ES-I3 (cell line): ENCODE results near the gene RNF13.
"Not testable (repeated sequence)": the region's sequence is repeated elsewhere in the genome, so short reads cannot be mapped to it uniquely, and the experiment has no call there.

Source experiments
- H3K36me3 ChIP-seq: 2 replicates; pipeline ENCODE4 v1.6.1; 2013; ENCODE audit warnings: mild to moderate bottlenecking, low read length, control low read depth, moderate library complexity; ENCODE audit not compliant: insufficient read depth
- H3K4me1 ChIP-seq: 2 replicates; pipeline ENCODE4 v1.6.1; 2013; ENCODE audit warnings: mild to moderate bottlenecking, control low read depth, low read length; ENCODE audit not compliant: insufficient read depth
- H3K9ac ChIP-seq: 2 replicates; pipeline ENCODE4 v1.6.1; 2013; ENCODE audit warnings: low read depth, mild to moderate bottlenecking, low read length, moderate library complexity
- H3K9me3 ChIP-seq: 2 replicates; pipeline ENCODE4 v1.6.1; 2013; ENCODE audit warnings: mild to moderate bottlenecking, low read length, moderate library complexity; ENCODE audit not compliant: control insufficient read depth, insufficient read depth

Gene RNF13

DNA sequence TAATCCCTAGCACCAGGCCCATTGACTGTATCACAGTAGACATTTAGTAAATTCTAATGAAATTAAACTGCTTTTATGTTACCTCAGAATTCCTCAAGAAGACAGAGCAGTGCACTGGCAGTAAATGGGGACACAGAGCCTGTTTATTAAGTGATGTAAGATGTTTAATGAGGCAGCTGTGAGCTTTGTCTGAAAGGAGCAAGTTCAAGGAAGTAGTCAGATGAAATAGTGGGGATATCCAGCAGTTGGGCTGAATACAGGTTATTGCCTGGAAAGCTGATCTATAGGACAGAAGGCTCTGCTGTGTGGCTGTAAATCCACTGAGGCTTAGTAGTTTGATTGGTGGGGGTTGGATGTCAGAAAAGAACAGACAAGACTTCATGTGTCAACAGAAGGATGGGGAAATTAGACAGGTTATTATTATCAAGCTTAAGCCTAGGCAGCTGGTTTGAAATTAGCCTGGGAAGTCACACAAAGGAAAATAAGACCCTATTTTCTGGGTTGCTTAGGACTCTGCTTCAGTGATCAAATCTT, 95.5 kb downstream of the RNF13 start:
- Histone ChIP-seq H3K9me3 (no peaks in the 10 kb centered on the region), H3K9ac (no peak overlapping the region), H3K36me3 (no peaks in the 10 kb centered on the region), H3K4me1 (no peaks in the 10 kb centered on the region)

DNA sequence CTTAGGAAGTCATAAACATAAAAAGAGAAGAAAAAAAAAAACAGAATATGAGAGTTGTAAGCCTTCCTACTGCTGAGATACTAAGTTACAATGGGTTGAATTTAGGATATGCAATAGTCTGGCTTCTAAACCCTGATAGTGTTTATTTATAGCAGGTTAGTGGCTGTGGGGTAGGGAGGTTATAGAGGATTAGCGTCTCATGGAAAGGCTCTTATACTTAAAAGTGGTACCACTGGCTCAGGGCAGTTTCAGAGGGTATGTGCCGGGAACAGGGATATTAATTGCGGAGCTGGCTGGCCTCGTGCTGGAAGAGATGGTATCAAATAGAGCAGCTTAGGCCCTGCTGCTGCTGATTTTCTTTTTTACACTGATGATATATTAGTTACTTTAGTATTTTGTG, 96.9 kb downstream of the RNF13 start:
- no peaks in the 10 kb centered on the region for H3K4me1 ChIP-seq
- no peak overlapping the region for H3K9ac ChIP-seq
- H3K36me3 ChIP-seq: no peaks in the 10 kb centered on the region
- H3K9me3 ChIP-seq: no peaks in the 10 kb centered on the region

DNA sequence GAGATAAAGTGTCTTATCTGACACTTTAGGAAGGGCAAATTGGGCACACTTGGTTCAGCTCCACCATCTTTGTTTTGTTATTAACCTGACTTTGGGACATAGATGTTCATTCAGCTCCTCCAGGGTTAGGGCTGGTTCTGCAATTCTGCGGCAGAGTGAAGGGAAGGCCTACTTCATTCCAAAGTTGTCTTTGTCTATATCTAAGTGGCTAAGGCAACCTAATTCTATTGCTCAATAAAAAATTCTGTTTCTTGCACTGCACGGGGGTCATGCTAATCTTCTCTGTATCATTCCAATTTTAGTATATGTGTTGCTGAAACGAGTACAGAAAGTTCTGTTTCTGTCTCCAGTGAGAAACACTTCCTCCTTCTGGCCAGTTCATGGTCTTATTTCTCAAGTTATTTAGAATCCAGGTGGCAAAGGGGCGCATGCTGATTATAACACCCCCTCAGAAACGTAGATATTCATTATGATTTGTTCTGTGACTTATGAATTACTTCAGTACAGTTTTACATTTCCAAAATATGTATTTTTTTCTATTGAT, 104.2 kb downstream of the RNF13 start:
- Histone ChIP-seq H3K9ac (no peak overlapping the region), H3K36me3 (no peaks in the 10 kb centered on the region), H3K4me1 (no peaks in the 10 kb centered on the region), H3K9me3 (no peaks in the 10 kb centered on the region)

DNA sequence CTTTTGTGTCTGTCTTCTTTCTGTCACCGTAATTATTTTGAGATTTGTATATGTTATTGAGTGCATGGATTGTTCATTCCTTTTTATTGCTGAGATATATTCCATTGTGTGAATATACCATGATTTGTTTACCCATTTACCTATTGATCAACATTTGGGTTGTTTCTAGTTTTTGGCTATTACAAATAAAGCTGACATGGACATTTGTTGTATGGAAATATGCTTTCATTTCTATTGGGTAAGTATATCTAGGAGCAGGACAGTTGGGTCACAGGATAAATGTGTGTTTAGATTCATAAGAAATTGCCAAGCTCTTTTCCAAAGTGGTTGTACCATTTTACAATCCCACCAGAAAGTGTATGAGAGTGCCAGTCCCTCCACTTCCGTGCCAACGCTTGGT, 106.5 kb downstream of the RNF13 start:
- H3K4me1 ChIP-seq: no peaks in the 10 kb centered on the region
- no peaks in the 10 kb centered on the region for H3K9me3 ChIP-seq
- no peak overlapping the region for H3K9ac ChIP-seq
- peaks cover 2% of the 10 kb centered on the region; the same call in 1 of the 2 replicates for H3K36me3 ChIP-seq

DNA sequence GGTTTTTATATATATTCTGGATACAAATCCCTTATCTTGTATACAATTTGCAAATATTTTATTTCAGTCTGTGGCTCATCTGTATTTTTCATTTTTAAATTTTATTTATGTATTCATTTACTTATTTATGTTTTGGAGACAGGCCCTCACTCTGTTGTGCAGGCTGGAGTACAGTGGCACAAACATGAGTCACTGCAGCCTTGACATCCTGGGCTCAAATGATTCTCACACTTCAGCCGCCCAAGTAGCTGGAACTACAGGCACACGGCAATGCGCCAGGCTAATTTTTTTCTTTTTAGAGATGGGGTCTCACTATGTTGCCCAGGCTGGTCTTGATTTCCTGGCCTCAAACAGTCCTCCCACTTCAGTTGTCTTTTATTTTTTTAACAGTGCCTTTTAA, 107.1 kb downstream of the RNF13 start:
- H3K36me3 ChIP-seq: peaks cover 2% of the 10 kb centered on the region; the same call in 1 of the 2 replicates

DNA sequence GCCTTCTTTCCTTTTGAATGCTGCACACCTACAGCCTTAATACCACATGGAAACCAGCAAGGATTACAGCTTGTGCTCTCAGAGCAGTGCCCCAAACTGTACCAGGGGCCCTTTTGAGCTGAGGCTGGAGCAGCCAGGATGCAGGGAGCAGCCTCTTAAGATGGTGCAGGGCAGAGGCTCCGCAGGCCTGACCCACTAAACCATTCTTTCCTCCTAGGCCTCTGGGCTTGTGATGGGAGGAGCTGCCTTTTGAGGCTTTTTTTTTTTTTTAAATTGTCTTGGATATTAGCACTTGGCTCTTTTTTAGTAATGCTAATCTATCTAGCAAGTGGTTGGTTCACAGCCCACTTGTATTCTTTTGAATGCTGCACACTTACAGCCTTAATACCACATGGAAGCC, 120.0 kb downstream of the RNF13 start:
- H3K9ac ChIP-seq: no peak overlapping the region
- H3K36me3 ChIP-seq: peaks cover 4% of the 10 kb centered on the region; the same call in 1 of the 2 replicates
- H3K9me3 ChIP-seq: peaks cover 15% of the 10 kb centered on the region

More for the DNA sequence above, 107.1 kb downstream of the RNF13 start:
- Histone ChIP-seq H3K9ac (no peak overlapping the region), H3K9me3 (no peaks in the 10 kb centered on the region), H3K4me1 (no peaks in the 10 kb centered on the region)

DNA sequence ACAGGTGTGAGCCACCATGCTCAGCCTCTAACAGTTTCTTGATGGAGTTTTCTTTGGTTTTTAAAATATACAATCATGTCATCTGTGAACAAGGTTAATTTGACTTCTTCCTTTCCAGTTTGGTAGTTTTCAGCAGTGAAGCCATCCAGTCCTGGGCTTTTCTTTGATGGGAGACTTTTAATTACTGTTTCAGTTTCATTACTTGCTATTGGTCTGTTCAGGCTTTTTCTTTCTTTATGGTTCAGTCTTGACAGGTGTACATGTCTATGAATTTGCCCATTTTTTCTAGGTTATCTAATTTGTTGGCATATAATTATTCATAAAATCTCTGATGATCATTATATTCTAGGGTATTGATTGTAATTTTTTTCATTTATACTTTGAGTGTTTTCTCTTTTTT, 120.8 kb downstream of the RNF13 start:
- peaks cover 15% of the 10 kb centered on the region for H3K9me3 ChIP-seq
- H3K9ac ChIP-seq: no peak overlapping the region
- peaks cover 4% of the 10 kb centered on the region; the same call in 1 of the 2 replicates for H3K36me3 ChIP-seq
- H3K4me1 ChIP-seq: no peaks in the 10 kb centered on the region

More for the DNA sequence above, 120.0 kb downstream of the RNF13 start:
- H3K4me1 ChIP-seq: no peaks in the 10 kb centered on the region

DNA sequence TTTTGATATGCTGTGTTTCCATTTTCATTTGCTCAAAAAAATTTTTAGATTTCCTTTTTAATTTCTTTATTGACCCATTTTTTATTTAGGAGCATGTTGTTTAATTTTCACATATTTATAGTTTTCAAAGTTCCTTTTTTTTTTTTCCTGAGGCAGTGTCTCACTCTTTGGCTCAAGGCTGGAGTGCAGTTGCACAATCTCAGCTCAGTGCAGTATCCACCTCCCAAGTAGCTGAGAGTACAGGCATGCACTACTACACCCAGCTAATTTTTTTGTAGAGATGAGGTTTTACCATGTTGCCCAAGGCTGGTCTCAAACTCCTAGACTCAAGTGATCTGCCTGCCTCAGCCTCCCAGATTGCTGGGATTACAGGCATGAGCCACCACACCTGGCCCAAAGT, 121.5 kb downstream of the RNF13 start:
- no peaks in the 10 kb centered on the region for H3K36me3 ChIP-seq
- H3K9ac ChIP-seq: no peak overlapping the region
- H3K4me1 ChIP-seq: no peaks in the 10 kb centered on the region
- H3K9me3 ChIP-seq: peaks cover 15% of the 10 kb centered on the region

DNA sequence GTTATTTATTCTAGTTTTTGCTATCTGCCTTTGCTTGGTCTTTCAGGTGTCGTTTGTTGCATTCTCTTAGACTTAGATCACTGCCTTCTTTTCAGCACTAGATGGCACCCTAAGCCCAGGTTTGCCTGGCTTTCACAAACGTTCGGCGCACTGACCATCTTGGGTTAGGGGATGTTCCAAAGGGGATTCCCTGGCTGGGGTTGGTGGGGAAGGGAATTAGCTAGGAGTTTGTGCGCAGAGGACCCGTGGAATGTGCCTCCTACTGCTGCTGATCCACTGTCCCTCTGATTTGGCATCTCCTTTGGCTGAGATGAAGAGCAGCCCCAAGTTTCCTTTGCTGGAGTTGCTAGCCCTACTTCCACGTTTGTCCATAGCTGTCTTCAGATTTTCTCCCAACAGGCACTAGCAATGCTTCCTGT, 123.8 kb downstream of the RNF13 start:
- no peak overlapping the region for H3K9ac ChIP-seq
- no peaks in the 10 kb centered on the region for H3K4me1 ChIP-seq
- peaks cover 6% of the 10 kb centered on the region for H3K9me3 ChIP-seq
- no peaks in the 10 kb centered on the region for H3K36me3 ChIP-seq

DNA sequence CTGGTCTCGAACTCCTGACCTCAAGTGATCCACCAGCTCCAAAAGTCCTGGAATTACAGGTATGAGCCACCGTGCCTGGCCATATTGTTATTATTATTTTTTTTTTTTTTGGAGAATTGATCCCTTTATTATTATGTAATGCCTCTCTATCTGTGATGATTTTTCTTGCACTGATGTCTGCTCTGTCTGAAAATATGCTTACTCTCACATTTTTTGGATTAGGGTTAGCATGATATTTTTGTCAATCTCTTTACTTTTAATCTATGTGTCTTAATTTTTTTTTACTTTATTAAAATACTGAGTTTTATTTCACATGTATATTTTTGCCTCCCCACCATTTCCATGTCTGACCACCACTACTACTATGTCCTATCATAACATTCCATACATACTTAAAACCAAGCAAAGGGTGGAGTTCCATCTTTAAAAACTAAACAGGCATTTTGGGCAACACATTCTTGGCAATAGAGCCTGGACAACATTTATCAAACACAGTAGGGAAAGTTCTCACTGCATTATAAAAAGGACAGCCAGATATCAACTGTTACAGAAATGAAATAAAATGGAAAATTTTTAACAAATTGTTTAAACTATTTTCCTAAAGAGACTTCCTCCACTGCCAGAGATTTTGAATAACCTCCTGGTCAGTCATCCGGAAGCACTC, 125.5 kb downstream of the RNF13 start:
- H3K36me3 ChIP-seq, H3K9ac ChIP-seq, H3K9me3 ChIP-seq, H3K4me1 ChIP-seq: not testable (repeated sequence)

DNA sequence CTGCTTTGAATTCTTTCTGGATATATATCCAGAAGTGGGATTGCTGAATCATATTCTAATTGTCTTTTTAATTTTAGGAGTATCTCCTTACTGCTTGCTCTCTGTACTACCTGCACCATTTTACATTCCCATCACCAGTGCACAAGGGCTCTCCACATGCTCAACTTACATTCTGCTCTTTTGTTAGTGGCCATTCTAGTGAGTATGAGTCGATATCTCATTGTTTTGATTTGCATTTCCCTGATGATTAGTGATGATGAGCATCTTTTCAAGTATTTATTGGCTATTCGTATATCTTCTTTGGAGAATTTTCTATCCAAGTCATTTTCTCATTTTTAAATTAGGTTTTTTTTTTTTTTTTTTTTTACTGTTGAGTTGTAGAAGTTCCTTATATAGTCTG, 128.2 kb downstream of the RNF13 start:
- Histone ChIP-seq H3K4me1 (no peaks in the 10 kb centered on the region), H3K9me3 (no peaks in the 10 kb centered on the region; the same call in 1 of the 2 replicates), H3K9ac (no peak overlapping the region), H3K36me3 (no peaks in the 10 kb centered on the region)

DNA sequence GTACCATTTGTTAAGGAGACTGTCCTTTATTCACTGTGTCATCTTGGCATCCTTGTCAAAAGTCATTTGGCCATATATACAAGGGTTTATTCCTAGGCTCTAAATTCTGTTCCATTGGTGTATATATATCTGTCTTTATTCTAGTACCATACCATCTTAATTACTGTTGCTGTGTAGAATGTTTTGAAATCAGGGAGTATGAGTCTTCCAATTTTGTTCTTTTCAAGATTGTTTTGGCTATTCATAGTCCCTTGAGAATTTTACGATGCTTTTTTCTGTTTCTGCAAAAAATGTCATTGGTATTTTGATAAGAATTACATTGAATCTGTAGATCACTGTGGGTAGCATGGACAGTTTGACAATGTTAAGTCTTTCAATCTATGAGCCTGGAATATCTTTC, 128.9 kb downstream of the RNF13 start:
- H3K4me1 ChIP-seq: no peaks in the 10 kb centered on the region
- no peaks in the 10 kb centered on the region for H3K36me3 ChIP-seq
- H3K9ac ChIP-seq: no peak overlapping the region
- no peaks in the 10 kb centered on the region; the same call in 1 of the 2 replicates for H3K9me3 ChIP-seq

DNA sequence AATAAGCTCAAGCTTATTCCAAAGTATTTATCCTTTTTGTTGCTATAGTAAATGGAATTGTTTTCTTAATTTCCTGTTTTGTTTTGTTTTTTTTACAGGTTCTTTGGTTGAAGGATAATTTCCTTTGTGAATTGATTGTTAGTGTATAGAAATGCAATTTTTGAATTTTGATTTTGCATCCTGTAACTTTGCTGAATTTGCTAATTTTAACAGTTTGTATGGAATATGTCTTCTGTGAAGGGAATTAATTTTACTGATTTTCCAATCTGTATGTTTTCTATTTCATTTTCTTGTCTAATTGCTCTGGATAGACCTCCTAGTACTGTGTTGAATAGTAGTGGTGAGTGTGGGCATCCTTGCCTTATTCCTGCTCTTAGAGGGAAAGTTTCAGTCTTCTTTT, 129.4 kb downstream of the RNF13 start:
- H3K36me3 ChIP-seq: no peaks in the 10 kb centered on the region
- no peaks in the 10 kb centered on the region for H3K4me1 ChIP-seq
- no peak overlapping the region for H3K9ac ChIP-seq
- no peaks in the 10 kb centered on the region; the same call in 1 of the 2 replicates for H3K9me3 ChIP-seq

DNA sequence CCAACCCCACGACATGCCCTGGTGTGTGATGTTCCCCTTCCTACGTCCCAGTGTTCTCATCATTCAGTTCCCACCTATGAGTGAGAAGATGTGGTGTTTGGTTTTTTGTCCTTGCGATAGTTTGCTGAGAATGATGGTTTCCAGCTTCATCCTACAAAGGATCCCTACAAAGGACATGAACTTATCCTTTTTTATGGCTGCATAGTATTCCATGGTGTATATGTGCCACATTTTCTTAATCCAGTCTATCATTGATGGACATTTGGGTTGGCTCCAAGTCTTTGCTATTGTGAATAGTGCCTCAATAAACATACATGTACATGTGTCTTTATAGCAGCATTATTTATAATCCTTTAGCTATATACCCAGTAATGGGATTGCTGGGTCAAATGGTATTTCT, 131.0 kb downstream of the RNF13 start:
- not testable (repeated sequence) for H3K9me3 ChIP-seq

DNA sequence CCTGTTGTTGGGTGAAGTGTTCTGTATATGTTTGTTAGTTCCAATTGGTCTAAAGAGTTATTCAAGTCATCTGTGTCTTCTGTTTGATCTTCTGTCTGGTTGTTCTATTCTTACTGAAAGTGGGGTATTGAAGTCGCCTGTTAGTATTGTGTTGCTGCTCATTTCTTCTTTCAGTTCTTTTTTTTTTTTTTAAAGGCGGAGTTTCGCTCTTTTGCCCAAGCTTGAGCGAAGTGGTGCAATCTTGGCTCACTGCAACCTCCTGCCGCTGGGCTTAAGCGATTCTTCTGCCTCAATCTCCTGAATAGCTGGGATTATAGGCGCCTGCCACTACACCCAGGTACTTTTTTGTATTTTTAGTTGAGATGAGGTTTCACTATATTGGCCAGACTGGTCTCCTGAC, 134.2 kb downstream of the RNF13 start:
- H3K9ac ChIP-seq: no peak overlapping the region
- H3K4me1 ChIP-seq: no peaks in the 10 kb centered on the region
- no peaks in the 10 kb centered on the region; the same call in 1 of the 2 replicates for H3K9me3 ChIP-seq
- peaks cover 16% of the 10 kb centered on the region; the same call in 1 of the 2 replicates for H3K36me3 ChIP-seq

More for the DNA sequence above, 131.0 kb downstream of the RNF13 start:
- not testable (repeated sequence) for H3K4me1 ChIP-seq, H3K9ac ChIP-seq, H3K36me3 ChIP-seq
